ENCODE results near the gene GLI2. TPM values are rescaled to one million over a fixed set of nuclear protein-coding genes. Genes with fewer than 3 reads are reported as not detected.

The GLI2 gene
- total RNA-seq (2014; rRNA removed; shearing (Covaris generic)), result 8.8 and 20.0 TPM in 2 replicates

GRCh38 chr2:120735746-120736170, at the start of gene GLI2:
TSS of gene GLI2 (plus strand) at chr2:120735868. CDS start at chr2:120797321, 61,453 bp downstream.
- Histone ChIP-seq H3K4me3 (peak within 1 kb of the TSS; percentile 92), H3K27ac (peak within 1 kb of the TSS; percentile 93), H3K27me3 (replicated peaks) (no peaks in the 10 kb centered on the region), H3K4me1 (replicated peaks) (peaks cover 54% of the 10 kb centered on the region), H3K9me3 (replicated peaks) (no peaks in the 10 kb centered on the region), H3K36me3 (peaks cover 9% of the 10 kb centered on the region)
- peak; percentile 77 to 86 for DNase-seq (ENCODE audit: low read depth in 1 of 2, low spot score in 2 of 2)

GRCh38 chr2:120685974-120686297, 49.7 kb upstream of the GLI2 start:
- Histone ChIP-seq H3K27me3 (replicated peaks) (no peaks in the 10 kb centered on the region), H3K27ac (no peak overlapping the region), H3K9me3 (replicated peaks) (no peaks in the 10 kb centered on the region), H3K36me3 (no peaks in the 10 kb centered on the region), H3K4me3 (no peak overlapping the region), H3K4me1 (replicated peaks) (peaks cover 6% of the 10 kb centered on the region)
- no peak for DNase-seq (ENCODE audit: low read depth in 1 of 2, low spot score in 2 of 2)

- H3K27ac ChIP-seq, result no peak overlapping the region
- H3K36me3 ChIP-seq, result no peaks in the 10 kb centered on the region
- no peaks in the 10 kb centered on the region for H3K9me3 ChIP-seq (replicated peaks)
- no peak for DNase-seq (ENCODE audit: low read depth in 1 of 2, low spot score in 2 of 2)
- no peaks in the 10 kb centered on the region for H3K27me3 ChIP-seq (replicated peaks)
- no peak overlapping the region for H3K4me3 ChIP-seq
- peaks cover 6% of the 10 kb centered on the region for H3K4me1 ChIP-seq (replicated peaks)
Measured at GRCh38 chr2:120686511-120687168, 49.0 kb upstream of the GLI2 start.

GRCh38 chr2:120687210-120687609, 48.5 kb upstream of the GLI2 start:
- H3K9me3 ChIP-seq (replicated peaks), result no peaks in the 10 kb centered on the region
- H3K4me3 ChIP-seq, result no peak overlapping the region
- H3K4me1 ChIP-seq (replicated peaks), result peaks cover 6% of the 10 kb centered on the region
- no peaks in the 10 kb centered on the region for H3K27me3 ChIP-seq (replicated peaks)
- DNase-seq (ENCODE audit: low read depth in 1 of 2, low spot score in 2 of 2), result no peak
- H3K36me3 ChIP-seq, result no peaks in the 10 kb centered on the region
- no peak overlapping the region for H3K27ac ChIP-seq

- H3K36me3 ChIP-seq, result no peaks in the 10 kb centered on the region
- H3K27ac ChIP-seq, result no peak overlapping the region
- H3K4me3 ChIP-seq, result no peak overlapping the region
- no peaks in the 10 kb centered on the region for H3K9me3 ChIP-seq (replicated peaks)
- H3K27me3 ChIP-seq (replicated peaks), result no peaks in the 10 kb centered on the region
- DNase-seq (ENCODE audit: low read depth in 1 of 2, low spot score in 2 of 2), result no peak
- 0 out of 2 replicates have a peak, but pooled peaks cover 3% of the 10 kb centered on the region for H3K4me1 ChIP-seq (replicated peaks)
Measured at GRCh38 chr2:120690521-120690920, 45.1 kb upstream of the GLI2 start.

- Histone ChIP-seq H3K4me3 (no peak overlapping the region), H3K9me3 (replicated peaks) (no peaks in the 10 kb centered on the region), H3K27ac (no peak overlapping the region), H3K27me3 (replicated peaks) (no peaks in the 10 kb centered on the region), H3K4me1 (replicated peaks) (peaks cover 6% of the 10 kb centered on the region; the same call in 1 of the 2 replicates), H3K36me3 (no peaks in the 10 kb centered on the region)
- no peak for DNase-seq (ENCODE audit: low read depth in 1 of 2, low spot score in 2 of 2)
Measured at GRCh38 chr2:120691410-120691809, 44.3 kb upstream of the GLI2 start.

- no peak overlapping the region for H3K4me3 ChIP-seq
- DNase-seq (ENCODE audit: low read depth in 1 of 2, low spot score in 2 of 2), result no peak
- no peak overlapping the region for H3K27ac ChIP-seq
- H3K36me3 ChIP-seq, result no peaks in the 10 kb centered on the region
- H3K4me1 ChIP-seq (replicated peaks), result peaks cover 6% of the 10 kb centered on the region; the same call in 1 of the 2 replicates
- H3K27me3 ChIP-seq (replicated peaks), result no peaks in the 10 kb centered on the region
- no peaks in the 10 kb centered on the region for H3K9me3 ChIP-seq (replicated peaks)
Measured at GRCh38 chr2:120692691-120693090, 43.0 kb upstream of the GLI2 start.

GRCh38 chr2:120693121-120693520, 42.5 kb upstream of the GLI2 start:
- Histone ChIP-seq H3K9me3 (replicated peaks) (no peaks in the 10 kb centered on the region), H3K4me1 (replicated peaks) (peaks cover 6% of the 10 kb centered on the region; the same call in 1 of the 2 replicates), H3K27me3 (replicated peaks) (no peaks in the 10 kb centered on the region), H3K27ac (no peak overlapping the region), H3K36me3 (no peaks in the 10 kb centered on the region), H3K4me3 (no peak overlapping the region)
- DNase-seq (ENCODE audit: low read depth in 1 of 2, low spot score in 2 of 2), result no peak

GRCh38 chr2:120694034-120694433, 41.6 kb upstream of the GLI2 start:
- H3K27me3 ChIP-seq (replicated peaks), result no peaks in the 10 kb centered on the region
- H3K27ac ChIP-seq, result no peak overlapping the region
- no peak for DNase-seq (ENCODE audit: low read depth in 1 of 2, low spot score in 2 of 2)
- H3K9me3 ChIP-seq (replicated peaks), result no peaks in the 10 kb centered on the region
- H3K36me3 ChIP-seq, result no peaks in the 10 kb centered on the region
- H3K4me3 ChIP-seq, result no peak overlapping the region
- H3K4me1 ChIP-seq (replicated peaks), result peaks cover 6% of the 10 kb centered on the region; the same call in 1 of the 2 replicates

- no peaks in the 10 kb centered on the region for H3K27me3 ChIP-seq (replicated peaks)
- no peaks in the 10 kb centered on the region for H3K9me3 ChIP-seq (replicated peaks)
- H3K4me1 ChIP-seq (replicated peaks), result peaks cover 8% of the 10 kb centered on the region
- no peak overlapping the region for H3K4me3 ChIP-seq
- DNase-seq (ENCODE audit: low read depth in 1 of 2, low spot score in 2 of 2), result no peak
- H3K27ac ChIP-seq, result no peak overlapping the region
- H3K36me3 ChIP-seq, result no peaks in the 10 kb centered on the region
Measured at GRCh38 chr2:120697471-120697870, 38.2 kb upstream of the GLI2 start.

GRCh38 chr2:120699292-120699691, 36.4 kb upstream of the GLI2 start:
- no peak for DNase-seq (ENCODE audit: low read depth in 1 of 2, low spot score in 2 of 2)
- Histone ChIP-seq H3K9me3 (replicated peaks) (no peaks in the 10 kb centered on the region), H3K36me3 (no peaks in the 10 kb centered on the region), H3K4me1 (replicated peaks) (peaks cover 27% of the 10 kb centered on the region), H3K27me3 (replicated peaks) (no peaks in the 10 kb centered on the region), H3K4me3 (no peak overlapping the region), H3K27ac (no peak overlapping the region)

- Histone ChIP-seq H3K4me1 (replicated peaks) (peaks cover 29% of the 10 kb centered on the region), H3K36me3 (no peaks in the 10 kb centered on the region), H3K27ac (no peak overlapping the region), H3K9me3 (replicated peaks) (no peaks in the 10 kb centered on the region), H3K27me3 (replicated peaks) (no peaks in the 10 kb centered on the region), H3K4me3 (no peak overlapping the region)
- DNase-seq (ENCODE audit: low read depth in 1 of 2, low spot score in 2 of 2), result no peak
Measured at GRCh38 chr2:120700659-120701058, 35.0 kb upstream of the GLI2 start.

- Histone ChIP-seq H3K4me1 (replicated peaks) (peaks cover 25% of the 10 kb centered on the region), H3K4me3 (no peak overlapping the region), H3K27ac (no peak overlapping the region), H3K27me3 (replicated peaks) (no peaks in the 10 kb centered on the region), H3K9me3 (replicated peaks) (no peaks in the 10 kb centered on the region), H3K36me3 (no peaks in the 10 kb centered on the region)
- no peak for DNase-seq (ENCODE audit: low read depth in 1 of 2, low spot score in 2 of 2)
Measured at GRCh38 chr2:120701096-120701495, 34.6 kb upstream of the GLI2 start.

- Histone ChIP-seq H3K27ac (no peak overlapping the region), H3K27me3 (replicated peaks) (no peaks in the 10 kb centered on the region), H3K4me1 (replicated peaks) (peaks cover 25% of the 10 kb centered on the region), H3K36me3 (no peaks in the 10 kb centered on the region), H3K4me3 (no peak overlapping the region), H3K9me3 (replicated peaks) (no peaks in the 10 kb centered on the region)
- DNase-seq (ENCODE audit: low read depth in 1 of 2, low spot score in 2 of 2), result no peak
Measured at GRCh38 chr2:120701499-120701898, 34.2 kb upstream of the GLI2 start.

- Histone ChIP-seq H3K27me3 (replicated peaks) (no peaks in the 10 kb centered on the region), H3K4me1 (replicated peaks) (peaks cover 25% of the 10 kb centered on the region), H3K27ac (no peak overlapping the region), H3K9me3 (replicated peaks) (no peaks in the 10 kb centered on the region), H3K36me3 (no peaks in the 10 kb centered on the region), H3K4me3 (no peak overlapping the region)
- no peak for DNase-seq (ENCODE audit: low read depth in 1 of 2, low spot score in 2 of 2)
Measured at GRCh38 chr2:120702061-120702460, 33.6 kb upstream of the GLI2 start.

Data from SJSA1 (cell line).